GM12873 (cell line): ENCODE results near the gene C2orf81.

Experiments used
- TF ChIP-seq, protein P1 (sequence below): IDR thresholded peaks from 2 replicates; pipeline ENCODE4 v1.5.1; 2012; ENCODE audit warnings: low read depth, mild to moderate bottlenecking, moderate library complexity, low read length, control low read depth; ENCODE audit not compliant: insufficient read depth; ENCODE audit errors: missing control alignments

C2orf81 gene

DNA sequence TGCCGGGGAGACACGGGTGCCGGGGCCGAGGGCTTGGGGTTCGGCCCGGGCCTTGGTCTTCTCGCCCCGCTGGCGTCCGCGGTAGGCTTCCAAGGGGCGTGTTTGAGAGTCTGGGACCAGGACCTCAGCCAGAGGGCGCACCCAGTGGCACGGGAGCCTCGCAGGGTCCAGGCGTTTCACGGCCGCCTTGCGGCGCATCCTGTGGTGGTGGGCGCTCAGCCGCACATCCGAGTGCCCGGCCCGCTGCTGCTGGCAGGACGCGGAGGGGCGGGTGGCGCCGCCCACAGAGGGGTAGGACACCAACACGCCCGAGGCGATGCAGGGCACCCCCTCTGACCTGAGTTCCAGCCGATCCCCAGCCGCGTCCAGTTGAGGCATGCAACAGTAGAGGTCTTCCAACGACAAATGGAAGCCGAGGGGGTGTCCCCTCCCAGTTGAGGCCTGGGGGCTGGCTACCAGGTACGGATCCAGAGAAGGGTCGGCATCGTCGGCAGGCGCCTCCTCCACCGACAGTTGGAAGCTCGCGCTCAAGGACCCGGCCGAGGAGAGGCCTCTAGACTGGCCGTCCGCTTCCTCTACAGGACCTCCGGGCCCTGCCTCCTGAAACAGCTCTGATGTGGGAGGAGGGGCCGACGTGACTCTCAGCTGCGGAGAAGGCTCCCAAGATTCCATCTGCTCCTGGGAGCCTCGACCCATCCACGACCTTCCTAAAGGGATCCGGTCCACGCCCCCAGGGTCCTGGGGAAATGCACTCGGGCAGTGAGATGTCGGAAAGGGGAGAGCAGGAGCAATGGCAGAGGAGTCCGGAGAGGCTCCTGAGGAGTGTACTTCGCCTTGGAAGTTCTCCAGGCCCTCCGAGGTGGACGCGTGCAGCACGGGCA lies 6.3 kb downstream of the C2orf81 start:
- TF ChIP-seq, protein P1, sequence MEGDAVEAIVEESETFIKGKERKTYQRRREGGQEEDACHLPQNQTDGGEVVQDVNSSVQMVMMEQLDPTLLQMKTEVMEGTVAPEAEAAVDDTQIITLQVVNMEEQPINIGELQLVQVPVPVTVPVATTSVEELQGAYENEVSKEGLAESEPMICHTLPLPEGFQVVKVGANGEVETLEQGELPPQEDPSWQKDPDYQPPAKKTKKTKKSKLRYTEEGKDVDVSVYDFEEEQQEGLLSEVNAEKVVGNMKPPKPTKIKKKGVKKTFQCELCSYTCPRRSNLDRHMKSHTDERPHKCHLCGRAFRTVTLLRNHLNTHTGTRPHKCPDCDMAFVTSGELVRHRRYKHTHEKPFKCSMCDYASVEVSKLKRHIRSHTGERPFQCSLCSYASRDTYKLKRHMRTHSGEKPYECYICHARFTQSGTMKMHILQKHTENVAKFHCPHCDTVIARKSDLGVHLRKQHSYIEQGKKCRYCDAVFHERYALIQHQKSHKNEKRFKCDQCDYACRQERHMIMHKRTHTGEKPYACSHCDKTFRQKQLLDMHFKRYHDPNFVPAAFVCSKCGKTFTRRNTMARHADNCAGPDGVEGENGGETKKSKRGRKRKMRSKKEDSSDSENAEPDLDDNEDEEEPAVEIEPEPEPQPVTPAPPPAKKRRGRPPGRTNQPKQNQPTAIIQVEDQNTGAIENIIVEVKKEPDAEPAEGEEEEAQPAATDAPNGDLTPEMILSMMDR: peak; percentile 14

DNA sequence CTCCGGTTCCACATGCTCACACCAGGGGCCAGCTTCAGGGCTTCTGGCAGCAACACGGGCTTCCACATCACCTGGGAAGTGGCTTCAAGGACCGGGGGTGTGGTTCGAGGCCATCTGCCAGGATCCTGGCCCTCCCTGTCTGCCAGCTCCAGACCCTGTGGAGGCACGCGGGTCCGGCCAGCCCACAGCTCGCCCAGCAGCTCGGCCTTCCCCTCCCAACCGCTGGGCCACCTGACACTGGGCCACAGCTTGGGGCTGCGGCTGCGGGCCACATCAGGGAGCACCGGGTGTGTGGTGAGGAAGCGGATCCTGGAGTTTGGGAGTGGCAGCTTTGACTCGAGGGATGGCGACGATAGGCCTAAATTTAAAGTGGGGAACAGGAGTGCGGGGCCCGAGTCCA lies 7.0 kb downstream of the C2orf81 start:
- TF ChIP-seq, protein P1: no peak

DNA sequence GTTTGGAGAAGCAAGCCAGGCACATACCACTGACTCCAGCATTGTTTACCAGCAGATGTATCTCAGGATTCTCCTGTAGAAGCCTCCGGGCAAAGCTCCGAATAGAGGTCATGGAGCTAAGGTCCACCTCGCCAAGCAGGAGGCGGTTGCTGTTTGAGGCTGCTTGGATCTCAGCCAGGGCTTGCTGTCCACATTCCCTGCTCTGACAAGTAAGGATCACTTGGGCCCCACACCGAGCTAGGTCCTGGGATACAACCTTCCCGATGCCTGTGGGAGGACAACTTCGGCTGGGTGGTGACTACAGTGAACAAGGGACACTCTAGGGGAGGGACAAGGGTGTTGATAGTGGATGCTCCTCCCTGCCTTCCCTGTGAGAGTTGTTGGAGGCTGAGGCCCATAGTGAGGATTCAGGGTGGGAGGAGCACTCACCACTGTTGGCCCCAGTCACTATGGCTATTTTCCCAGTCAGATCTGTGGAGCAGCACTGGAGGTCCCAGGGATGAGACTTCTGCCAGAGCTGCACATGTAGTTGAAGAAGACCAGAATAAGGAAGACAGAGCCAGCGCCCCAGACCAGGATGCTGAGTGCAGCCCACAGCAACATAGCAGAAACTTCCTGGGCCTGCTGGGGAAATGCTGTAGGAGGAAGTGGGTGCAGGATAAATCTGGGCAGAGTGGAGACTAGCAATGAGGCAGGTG lies 8.3 kb downstream of the C2orf81 start:
- TF ChIP-seq, protein P1: no peak

DNA sequence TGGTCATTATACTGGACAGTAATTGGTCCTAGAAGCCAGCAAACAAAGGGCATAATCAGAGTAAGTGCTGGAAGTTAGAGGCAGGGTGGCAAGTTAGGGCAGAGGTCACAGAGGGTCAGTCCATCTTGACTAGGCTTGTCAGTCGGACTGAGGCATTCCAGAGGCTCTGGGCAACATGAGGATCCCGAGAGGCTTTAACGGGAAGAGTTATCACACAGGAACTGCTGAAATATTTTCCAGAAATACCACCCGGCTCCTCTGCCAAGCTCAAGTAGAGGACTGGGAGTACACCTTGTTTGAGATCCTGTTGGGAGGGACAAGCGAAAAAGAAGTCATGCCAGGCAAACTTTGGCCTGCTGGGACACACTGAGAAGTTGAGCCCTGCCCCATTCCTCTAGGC lies 13.7 kb downstream of the C2orf81 start:
- TF ChIP-seq, protein P1: no peak

DNA sequence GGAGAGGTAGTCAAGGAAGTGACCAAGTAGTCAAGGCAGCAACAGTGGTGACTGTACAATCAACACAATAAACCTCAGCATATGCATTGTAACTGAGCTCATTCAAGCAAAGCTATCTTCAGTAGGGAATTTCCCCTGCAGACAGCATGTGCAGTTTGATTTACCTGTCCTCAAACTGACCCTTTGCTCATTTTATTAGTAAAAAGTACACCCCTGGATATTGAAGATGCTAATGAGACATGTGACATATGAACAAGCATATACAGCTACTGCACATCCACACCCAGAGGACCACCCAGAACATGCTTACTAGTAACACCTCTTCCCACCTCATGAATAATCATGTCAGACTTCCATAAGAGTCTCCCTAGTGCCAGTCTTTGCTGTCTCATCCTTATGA lies 15.4 kb downstream of the C2orf81 start:
- TF ChIP-seq, protein P1: no peak

DNA sequence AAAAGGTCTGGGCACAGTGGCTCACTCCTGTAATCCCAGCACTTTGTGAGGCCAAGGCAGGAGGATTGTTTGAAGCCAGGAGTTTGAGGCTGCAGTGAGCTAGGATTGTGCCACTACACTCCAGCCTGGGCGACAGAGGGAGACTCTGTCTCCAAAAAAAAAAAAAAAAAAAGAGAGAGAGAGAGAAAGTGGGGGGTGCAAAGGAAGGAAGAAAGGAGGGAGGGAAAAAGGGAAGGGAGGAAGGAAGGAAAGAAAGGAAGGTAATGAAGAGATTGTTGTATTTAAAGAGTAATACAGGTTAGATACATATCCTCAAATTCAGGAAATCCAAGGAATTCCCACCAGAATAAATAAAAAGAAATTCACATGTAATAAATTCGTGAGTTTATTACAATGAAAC lies 19.5 kb downstream of the C2orf81 start:
- TF ChIP-seq, protein P1: no peak

DNA sequence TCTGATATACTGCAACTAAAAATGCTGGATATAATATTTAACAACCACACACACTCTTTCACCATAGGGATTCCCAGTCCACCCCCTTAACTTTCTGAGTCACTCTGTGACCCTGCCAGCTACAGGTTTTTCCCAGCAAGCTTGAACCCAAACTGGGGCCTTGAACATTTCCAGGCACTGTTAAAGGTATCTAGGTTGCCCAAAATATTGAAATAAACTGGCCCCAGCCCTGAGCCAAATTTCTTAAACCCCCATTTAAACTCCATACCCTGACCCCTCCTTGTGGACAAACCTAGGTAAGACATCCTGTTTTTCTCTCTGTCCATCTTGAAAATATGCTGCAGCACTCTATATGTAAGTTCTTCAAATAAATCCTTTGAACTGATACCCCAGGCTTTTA lies 21.6 kb downstream of the C2orf81 start:
- TF ChIP-seq, protein P1: peak; percentile 65
